HG02938 (cell line): Measurements from ENCODE around the gene C1QTNF9.
"Not testable (repeated sequence)": the region's sequence is repeated elsewhere in the genome, so short reads cannot be mapped to it uniquely, and the experiment has no call there.

Source experiments
- ATAC-seq: cut with Tn5 transposase; IDR thresholded peaks from one replicate; pipeline ENCODE4 v1.9.1; 2021; ENCODE audit warnings: mild to moderate bottlenecking, moderate library complexity; ENCODE audit not compliant: unreplicated experiment

The C1QTNF9 gene

GRCh38 chr13:24359252-24359651 is 49.9 kb downstream of the C1QTNF9 start:
- not testable (repeated sequence) for ATAC-seq

- ATAC-seq = no peak
Observed at GRCh38 chr13:24360106-24360505, 50.7 kb downstream of the C1QTNF9 start.

GRCh38 chr13:24361113-24361512 is 51.7 kb downstream of the C1QTNF9 start:
- ATAC-seq = no peak

- no peak for ATAC-seq
Observed at GRCh38 chr13:24361852-24362366, 52.5 kb downstream of the C1QTNF9 start.

- no peak for ATAC-seq
Observed at GRCh38 chr13:24362435-24362952, 53.1 kb downstream of the C1QTNF9 start.

GRCh38 chr13:24365191-24365590 is 55.8 kb downstream of the C1QTNF9 start:
- no peak for ATAC-seq

GRCh38 chr13:24366315-24366714 is 56.9 kb downstream of the C1QTNF9 start:
- not testable (repeated sequence) for ATAC-seq

- not testable (repeated sequence) for ATAC-seq
Observed at GRCh38 chr13:24371273-24371672, 61.9 kb downstream of the C1QTNF9 start.
